ENCODE results near the gene INSYN2B.

INSYN2B gene

DNA sequence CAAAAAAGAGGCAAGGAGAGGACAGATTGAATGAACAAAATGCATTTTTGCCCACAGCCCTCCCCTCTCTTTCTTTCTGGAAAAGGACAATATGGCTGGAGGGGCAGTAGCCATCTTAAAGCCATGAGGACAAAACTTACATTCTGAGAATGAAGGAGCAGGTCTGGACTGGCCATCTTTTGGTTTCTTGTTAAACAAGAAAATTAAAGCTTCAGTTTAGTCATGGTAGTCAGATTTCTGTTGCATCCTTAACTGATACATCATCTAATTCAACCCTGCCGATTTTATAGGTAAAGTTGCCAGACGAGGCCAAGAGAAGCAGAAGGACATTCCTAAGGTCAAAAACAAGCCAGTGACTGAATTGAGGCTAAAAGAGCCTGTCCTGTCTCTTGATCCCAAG, 31.5 kb upstream of the INSYN2B start:
- DNase-seq (ENCODE audit: low read depth, low spot score) = no peak
- CTCF ChIA-PET = no interaction called here
- no peak for TF ChIP-seq CTCF (IDR thresholded peaks at IDR 0.05; ENCODE audit: insufficient read depth, low read length, missing control alignments)
- no peak overlapping the region for H3K4me3 ChIP-seq (ENCODE audit: low read depth, low read length)
- POLR2A ChIA-PET = no interaction called here

GRCh38 chr5:170010595-170010994, 30.3 kb upstream of the INSYN2B start:
- ChIA-PET CTCF (interaction anchor here (1.4 kb wide), 1 partner anchor 60 kb away, joined by 4 read pairs; no protein-coding TSS in a partner anchor), POLR2A (no interaction called here)
- no peak overlapping the region for H3K4me3 ChIP-seq (ENCODE audit: low read depth, low read length)
- TF ChIP-seq CTCF (IDR thresholded peaks at IDR 0.05; ENCODE audit: insufficient read depth, low read length, missing control alignments) = no peak
- no peak for DNase-seq (ENCODE audit: low read depth, low spot score)

GRCh38 chr5:170008376-170008775, 28.1 kb upstream of the INSYN2B start:
- CTCF ChIA-PET = interaction anchor here (1.0 to 1.2 kb wide), 2 partner anchors 28 to 63 kb away, joined by 3 to 5 read pairs; partner anchors contain the start of gene INSYN2B
- DNase-seq (ENCODE audit: low read depth, low spot score) = no peak
- TF ChIP-seq CTCF (IDR thresholded peaks at IDR 0.05; ENCODE audit: insufficient read depth, low read length, missing control alignments) = no peak
- H3K4me3 ChIP-seq (ENCODE audit: low read depth, low read length) = no peak overlapping the region
- POLR2A ChIA-PET = no interaction called here

DNA sequence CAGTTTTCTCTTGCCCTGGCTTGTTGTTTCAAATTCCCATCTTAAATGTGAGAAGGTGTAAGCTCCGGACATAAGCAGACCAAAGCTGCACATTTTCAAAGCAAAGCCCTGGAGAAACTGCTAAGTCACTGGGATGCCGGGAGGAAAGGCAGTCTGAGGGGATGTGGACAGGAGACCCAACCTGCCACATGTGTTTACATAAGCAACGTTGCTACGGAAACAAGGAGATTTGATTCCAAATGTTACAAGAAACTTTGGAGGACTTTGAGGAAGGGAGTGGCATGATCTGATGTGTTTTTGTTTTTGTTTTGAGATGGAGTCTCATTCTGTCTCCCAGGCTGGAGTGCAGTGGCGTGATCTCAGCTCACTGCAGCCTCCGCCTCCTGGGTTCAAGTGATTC, 25.7 kb upstream of the INSYN2B start:
- no peak for DNase-seq (ENCODE audit: low read depth, low spot score)
- ChIA-PET POLR2A (no interaction called here), CTCF (no interaction called here)
- no peak for TF ChIP-seq CTCF (IDR thresholded peaks at IDR 0.05; ENCODE audit: insufficient read depth, low read length, missing control alignments)
- H3K4me3 ChIP-seq (ENCODE audit: low read depth, low read length) = no peak overlapping the region

DNA sequence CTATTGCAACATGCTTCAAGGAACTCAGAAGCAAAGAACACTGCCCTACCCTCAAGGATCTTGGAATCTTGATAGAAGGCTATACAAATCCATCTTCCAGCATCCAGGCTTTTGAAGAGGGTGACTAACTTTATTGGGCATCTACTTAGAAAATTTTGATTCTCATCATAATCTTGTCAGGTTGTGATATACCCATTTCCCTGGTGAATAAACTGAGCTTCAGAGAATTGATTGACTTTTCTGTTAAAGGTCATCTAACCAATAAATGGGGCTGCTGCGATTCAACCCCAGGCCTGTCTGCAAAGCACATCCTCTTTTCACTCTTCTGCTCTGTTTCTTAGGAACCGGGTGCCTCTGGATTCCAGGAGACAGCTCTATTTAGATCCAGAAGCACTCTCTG, 19.9 kb upstream of the INSYN2B start:
- no peak for TF ChIP-seq CTCF (IDR thresholded peaks at IDR 0.05; ENCODE audit: insufficient read depth, low read length, missing control alignments)
- ChIA-PET POLR2A (no interaction called here), CTCF (interaction anchor here (2.5 kb wide), 1 partner anchor 20 kb away, joined by 12 read pairs; the partner anchor contains the start of gene INSYN2B)
- H3K4me3 ChIP-seq (ENCODE audit: low read depth, low read length) = no peak overlapping the region
- no peak for DNase-seq (ENCODE audit: low read depth, low spot score)

GRCh38 chr5:169999621-170000020, 19.3 kb upstream of the INSYN2B start:
- DNase-seq (ENCODE audit: low read depth, low spot score) = no peak
- POLR2A ChIA-PET = no interaction called here
- CTCF ChIA-PET = interaction anchor here (1.1 to 2.5 kb wide), 2 partner anchors 19 to 72 kb away, joined by 3 to 12 read pairs; partner anchors contain the start of gene INSYN2B
- TF ChIP-seq CTCF (IDR thresholded peaks at IDR 0.05; ENCODE audit: insufficient read depth, low read length, missing control alignments) = no peak
- no peak overlapping the region for H3K4me3 ChIP-seq (ENCODE audit: low read depth, low read length)
